HCT116 (cell line): ENCODE results near the gene SEC11C. TPM values are rescaled to one million over a fixed set of nuclear protein-coding genes. Genes with fewer than 3 reads are reported as not detected.
A peak's percentile ranks its signal among the peaks of the same experiment; 100 is the strongest.

ENCODE experiments used
- ATAC-seq: fragments of 200-7000 bp; cut with Tn5 transposase; 2 replicates; pipeline ENCODE4 v1.9.1; 2020; ENCODE audit warnings: mild to moderate bottlenecking, moderate library complexity
- BruUV-seq: library from RNA; stranded (reverse); fragments of 400-500 nt; replicated peaks from 2 replicates; lab custom pipeline; 2021; lab: Mats Ljungman, UMichigan
- CTCF ChIA-PET: fragments of 300-600 bp; sonication (Branson Sonifier 250); formaldehyde crosslinking; loops from one replicate; lab custom pipeline; 2021; ENCODE audit warnings: antibody characterized with exemption; lab: Charles Lee
- POLR2A ChIA-PET: fragments of 300-600, 350-600 bp; sonication (Branson Sonifier 250); formaldehyde crosslinking; loops from one replicate; lab custom pipeline; 2021; ENCODE audit warnings: antibody characterized with exemption; lab: Charles Lee
- RAD21 ChIA-PET, 2 experiments: fragments of 300-600 bp; sonication (Branson Sonifier 250); formaldehyde crosslinking; loops; one replicate each; lab custom pipeline; 2023; ENCODE audit warnings: low total read pairs in 2 of 2; ENCODE audit not compliant: uncharacterized antibody in 2 of 2, unreplicated experiment in 2 of 2, low non-redundant PET in 1 of 2; lab: Charles Lee
- DNase-seq: peaks from one replicate; pipeline ENCODE4 v3.0.0-alpha.2; 2010; ENCODE audit warnings: low read depth, low spot score
- H2AFZ ChIP-seq: fragments of 200-600 bp; shearing (Covaris generic), sonication (generic); 2 replicates; pipeline ENCODE4 v1.6.1; 2017; ENCODE audit warnings: low read depth, mixed run types, mixed read lengths, antibody characterized with exemption, low read length; ENCODE audit not compliant: poor library complexity, severe bottlenecking
- H3K27ac ChIP-seq: 2 replicates; pipeline ENCODE4 v1.5.1; 2012; ENCODE audit warnings: low read depth, low read length
- H3K27me3 ChIP-seq: fragments of 200-600 bp; sonication (generic); 2 replicates; pipeline ENCODE4 v1.6.1; 2016; ENCODE audit warnings: mixed run types, low read length, mixed read lengths; ENCODE audit not compliant: insufficient read depth
- H3K36me3 ChIP-seq, 2 experiments: fragments of 200-500 bp in 1 of 2; fragments of 200-600 bp in 1 of 2; sonication (Bioruptor generic) in 1 of 2; sonication (generic) in 1 of 2; 2 replicates each; pipeline versions ENCODE4 v1.5.1 to v1.6.1; 2014 to 2016; ENCODE audit warnings: low read length in 2 of 2, inconsistent platforms in 1 of 2, mixed read lengths in 1 of 2, mixed run types in 1 of 2; ENCODE audit not compliant: insufficient read depth in 2 of 2, control insufficient read depth in 1 of 2
- H3K4me1 ChIP-seq, 2 experiments: fragments of 200-600 bp in 1 of 2; sonication (generic) in 1 of 2; 2 replicates each; pipeline versions ENCODE4 v1.5.1 to v1.6.1; 2012 to 2017; ENCODE audit warnings: low read length in 2 of 2, inconsistent platforms in 1 of 2, mild to moderate bottlenecking in 1 of 2, mixed read lengths in 1 of 2, mixed run types in 1 of 2, moderate library complexity in 1 of 2; ENCODE audit not compliant: insufficient read depth in 2 of 2, control insufficient read depth in 1 of 2
- H3K4me2 ChIP-seq: fragments of 200-600 bp; sonication (generic); 2 replicates; pipeline ENCODE4 v1.6.1; 2017; ENCODE audit warnings: mixed run types, low read length, mixed read lengths
- H3K4me3 ChIP-seq, 2 experiments: fragments of 200-600 bp in 1 of 2; sonication (generic) in 1 of 2; replicated peaks in 1 of 2; 2 replicates each; pipeline ENCODE4 v1.5.1; 2011 to 2016; ENCODE audit warnings: low read length in 2 of 2, control low read depth in 1 of 2, low read depth in 1 of 2, mild to moderate bottlenecking in 1 of 2, mixed read lengths in 1 of 2, mixed run types in 1 of 2
- H3K79me2 ChIP-seq: fragments of 200-600 bp; sonication (generic); 2 replicates; pipeline ENCODE4 v1.6.1; 2017; ENCODE audit warnings: mild to moderate bottlenecking, mixed run types, low read length, moderate library complexity, mixed read lengths; ENCODE audit not compliant: insufficient read depth
- H3K9ac ChIP-seq: fragments of 200-600 bp; sonication (generic); 2 replicates; pipeline ENCODE4 v1.6.1; 2016; ENCODE audit warnings: low read length, mixed read lengths
- H3K9me2 ChIP-seq: fragments of 200-600 bp; sonication (generic), shearing (Covaris generic); 2 replicates; pipeline ENCODE4 v1.6.1; 2017; ENCODE audit warnings: mixed run types, mild to moderate bottlenecking, moderate library complexity; ENCODE audit not compliant: insufficient read depth
- H3K9me3 ChIP-seq, 2 experiments: fragments of 200-500 bp in 1 of 2; fragments of 200-600 bp in 1 of 2; sonication (Bioruptor generic) in 1 of 2; sonication (generic) in 1 of 2; 2 replicates each; pipeline ENCODE4 v1.6.1; 2014 to 2017; ENCODE audit warnings: low read length in 2 of 2, mixed read lengths in 2 of 2, inconsistent platforms in 1 of 2, low read depth in 1 of 2, mild to moderate bottlenecking in 1 of 2, mixed run types in 1 of 2, moderate library complexity in 1 of 2; ENCODE audit not compliant: control insufficient read depth in 1 of 2, insufficient read depth in 1 of 2
- H4K20me1 ChIP-seq: fragments of 200-600 bp; sonication (generic), shearing (Covaris generic); 2 replicates; pipeline ENCODE4 v1.6.1; 2017; ENCODE audit warnings: mixed run types, mild to moderate bottlenecking, moderate library complexity; ENCODE audit not compliant: insufficient read depth
- CEBPB ChIP-seq: IDR thresholded peaks from 2 replicates; pipeline ENCODE4 v1.6.1; 2012; ENCODE audit warnings: low read depth
- EZH2 ChIP-seq: fragments of 200-600 bp; sonication (generic); IDR thresholded peaks from 2 replicates; pipeline ENCODE4 v1.6.1; 2017; ENCODE audit warnings: antibody characterized with exemption, mixed run types
- RAD21 ChIP-seq: IDR thresholded peaks from 2 replicates; pipeline ENCODE4 v1.6.1; 2012; ENCODE audit warnings: low read depth, mild to moderate bottlenecking
- SIN3A ChIP-seq: IDR thresholded peaks from 2 replicates; pipeline ENCODE4 v1.6.1; 2012; ENCODE audit warnings: low read depth
- YY1 ChIP-seq: IDR thresholded peaks from 2 replicates; pipeline ENCODE4 v1.6.1; 2011; ENCODE audit warnings: low read length, low read depth, moderate library complexity, mild to moderate bottlenecking; ENCODE audit not compliant: insufficient replicate concordance; ENCODE audit errors: extremely low read depth
- intact Hi-C: fragments of 100-400 bp; cut with micrococcal nuclease; formaldehyde crosslinking; loops from 2 replicates; pipeline ENCODE4 v1.10.0; 2022
- total RNA-seq: library from RNA; stranded (reverse); gene quantifications from one replicate; pipeline ENCODE4 v1.2.1, GENCODE V29; 2021; ENCODE audit not compliant: unreplicated experiment

Gene SEC11C
- total RNA-seq, 1 experiment from 2014 or later: 42.2 TPM

DNA sequence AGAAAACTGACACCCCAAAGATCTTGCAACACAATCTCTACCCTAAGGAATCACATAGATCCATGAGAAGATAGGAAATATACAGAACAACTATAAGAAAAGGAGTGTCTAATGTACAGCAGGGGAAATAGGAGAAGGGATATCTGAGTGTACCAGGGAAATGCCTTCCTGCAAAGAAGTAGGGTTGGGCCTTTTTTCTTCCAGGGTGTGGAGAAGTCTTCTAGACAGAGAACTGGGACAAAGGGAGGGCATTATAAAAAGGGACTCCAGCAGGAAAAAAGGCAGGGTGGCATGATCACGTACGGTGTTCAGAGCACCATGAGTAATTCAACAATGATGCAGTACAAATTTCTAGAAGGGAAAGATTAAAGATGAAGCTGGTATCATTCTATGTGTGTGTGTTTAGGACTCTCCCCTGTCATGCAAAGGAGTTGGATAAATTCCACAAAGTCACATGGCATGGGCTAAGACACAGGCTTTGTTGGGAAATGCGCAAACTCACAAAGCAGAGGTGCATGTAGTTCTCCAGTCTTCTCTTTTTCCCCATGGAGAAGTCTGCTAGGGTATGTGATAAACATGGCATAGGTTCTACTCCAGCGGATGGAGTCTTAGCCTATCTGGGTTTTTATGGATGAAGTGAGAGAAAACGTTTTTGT is 6.7 kb upstream of the SEC11C start:
- Histone ChIP-seq H4K20me1 (no peaks in the 10 kb centered on the region), H3K9ac (no peak overlapping the region), H3K79me2 (no peaks in the 10 kb centered on the region), H3K4me2 (no peak overlapping the region), H3K27ac (no peak overlapping the region), H3K9me2 (no peaks in the 10 kb centered on the region), H2AFZ (no peak overlapping the region), H3K27me3 (peaks cover 85% of the 10 kb centered on the region), H3K4me1 (no peaks in the 10 kb centered on the region), H3K36me3 (no peaks in the 10 kb centered on the region), H3K4me3 (no peak overlapping the region), H3K9me3 (no peaks in the 10 kb centered on the region)
- RAD21 ChIA-PET: no interaction called here
- TF ChIP-seq YY1 (no peak), RAD21 (no peak), EZH2 (no peak), CEBPB (no peak)
- BruUV-seq: no TSS peak
- POLR2A ChIA-PET: no interaction called here
- CTCF ChIA-PET: no interaction called here
- intact Hi-C loops: no loop called here
- DNase-seq (no peak), ATAC-seq (no peak)

DNA sequence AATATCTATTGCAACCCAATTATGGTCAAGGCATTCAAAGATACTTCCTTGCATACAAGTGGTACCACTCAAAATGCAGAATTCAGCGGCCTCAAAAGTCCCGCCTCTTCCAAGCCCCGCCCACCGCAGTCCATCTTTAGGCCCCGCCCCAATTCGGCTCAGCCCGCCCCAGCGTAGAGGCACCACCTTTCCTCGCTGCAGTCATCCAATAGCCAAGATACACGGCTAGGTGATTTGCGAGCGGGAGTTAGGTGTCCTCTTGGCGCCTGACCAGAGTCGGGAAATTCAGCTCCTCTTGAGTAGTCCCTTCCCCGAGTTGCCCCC is 431 bp upstream of the SEC11C start:
- no peaks in the 10 kb centered on the region for H3K9me3 ChIP-seq
- peaks cover 31% of the 10 kb centered on the region for H3K79me2 ChIP-seq
- intact Hi-C loops: no loop called here
- no peaks in the 10 kb centered on the region for H4K20me1 ChIP-seq
- peak; percentile 81 for DNase-seq
- H3K27ac ChIP-seq: peak overlapping the region; percentile 64
- H3K36me3 ChIP-seq: no peaks in the 10 kb centered on the region
- peak overlapping the region; percentile 42 for H2AFZ ChIP-seq
- CTCF ChIA-PET: interaction anchor here (0.9 kb wide), 1 partner anchor 68 kb away, joined by 3 read pairs; no protein-coding TSS in a partner anchor
- H3K9me2 ChIP-seq: no peaks in the 10 kb centered on the region
- peaks cover 22% of the 10 kb centered on the region for H3K27me3 ChIP-seq
- H3K4me2 ChIP-seq: peak overlapping the region; percentile 93
- H3K4me3 ChIP-seq: peak overlapping the region; percentile 92 to 93
- peak overlapping the region; percentile 67 for H3K9ac ChIP-seq
- RAD21 ChIA-PET: no interaction called here
- no TSS peak for BruUV-seq
- peaks cover 6 to 11% of the 10 kb centered on the region in 2 experiments; a peak in 3 of 4 replicates for H3K4me1 ChIP-seq
- peak; percentile 16; the same call in 1 of the 2 replicates for TF ChIP-seq SIN3A
- no peak for TF ChIP-seq CEBPB
- TF ChIP-seq, all 23 proteins: peak for 1
- POLR2A ChIA-PET: no interaction called here
- peak; percentile 95 for ATAC-seq
